Right hindlimb (tissue), 1 donor: ENCODE data around the gene SMIM21.

Source experiments
- DNase-seq: peaks from one replicate; pipeline ENCODE4 v3.0.0-alpha.2; 2018

SMIM21 gene

DNA sequence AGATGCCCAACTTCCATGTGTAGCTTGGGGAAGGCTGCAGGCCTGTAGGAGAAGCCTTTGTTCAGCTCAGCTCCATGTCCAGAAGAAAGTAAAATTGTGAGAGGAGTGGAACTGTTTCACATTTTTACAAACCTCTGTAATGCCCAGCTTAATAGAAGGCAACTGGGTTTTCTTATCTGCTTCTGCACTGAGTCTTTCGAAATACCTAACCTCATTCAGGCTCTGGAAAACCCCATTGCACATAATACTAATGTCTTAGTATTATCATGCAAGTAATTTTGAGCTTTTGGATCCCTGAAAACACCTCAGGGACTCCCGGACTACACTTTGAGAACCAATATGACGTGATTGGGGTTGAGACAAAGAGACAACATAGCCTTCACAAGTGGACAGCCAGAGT lies 5.8 kb downstream of the SMIM21 start:
- no peak for DNase-seq

DNA sequence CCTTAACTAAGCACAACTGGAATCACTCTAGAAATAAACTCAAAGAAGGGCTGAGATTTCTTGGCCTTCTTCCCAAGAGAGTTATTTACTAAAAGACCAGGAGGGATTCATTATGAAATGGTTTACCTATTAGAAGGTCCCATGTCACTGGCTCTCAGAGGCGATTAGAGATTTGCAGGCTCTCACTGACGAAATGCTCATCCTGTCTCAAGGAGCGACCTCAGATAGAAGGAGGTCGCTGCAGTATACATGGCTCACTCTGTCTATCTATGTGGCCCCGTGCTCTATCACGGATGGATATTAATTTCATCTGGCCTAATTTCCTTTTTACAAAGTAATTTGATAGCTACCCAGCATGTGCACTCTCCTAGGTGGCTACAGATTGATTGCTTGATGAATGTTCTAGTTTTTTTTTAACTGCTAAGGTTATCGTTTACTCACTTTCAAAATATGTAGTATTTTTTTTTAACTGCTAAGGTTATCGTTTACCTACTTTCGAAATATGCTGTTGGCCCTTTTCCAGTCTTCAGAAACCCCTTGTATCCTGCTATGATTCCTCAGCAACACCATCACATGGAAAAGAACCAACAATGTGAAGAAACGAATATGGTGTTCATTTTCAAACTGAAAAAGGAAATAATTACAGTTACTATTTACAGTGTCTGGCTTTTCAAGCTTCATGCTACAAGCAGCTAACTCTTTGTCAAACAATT lies 9.1 kb downstream of the SMIM21 start:
- DNase-seq, result no peak

DNA sequence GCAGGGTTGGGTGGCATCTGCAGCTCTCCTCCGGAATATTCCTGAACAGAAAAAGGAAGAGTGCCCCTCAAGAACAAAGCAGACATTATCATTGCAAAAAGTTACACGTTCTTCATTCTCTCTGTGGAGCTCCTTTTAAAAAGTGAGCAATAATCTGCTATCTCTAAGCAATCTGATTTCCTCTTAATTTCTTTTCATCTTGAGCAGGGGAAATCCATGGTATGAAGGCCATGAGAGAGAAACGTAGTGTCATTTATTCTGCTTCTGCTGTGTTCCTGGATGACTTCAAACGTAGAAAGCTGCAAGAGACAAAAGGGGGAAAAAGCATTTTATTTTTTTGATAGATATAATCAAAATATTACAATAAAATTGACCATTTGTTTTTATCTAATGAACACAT lies 16.9 kb downstream of the SMIM21 start:
- no peak for DNase-seq

DNA sequence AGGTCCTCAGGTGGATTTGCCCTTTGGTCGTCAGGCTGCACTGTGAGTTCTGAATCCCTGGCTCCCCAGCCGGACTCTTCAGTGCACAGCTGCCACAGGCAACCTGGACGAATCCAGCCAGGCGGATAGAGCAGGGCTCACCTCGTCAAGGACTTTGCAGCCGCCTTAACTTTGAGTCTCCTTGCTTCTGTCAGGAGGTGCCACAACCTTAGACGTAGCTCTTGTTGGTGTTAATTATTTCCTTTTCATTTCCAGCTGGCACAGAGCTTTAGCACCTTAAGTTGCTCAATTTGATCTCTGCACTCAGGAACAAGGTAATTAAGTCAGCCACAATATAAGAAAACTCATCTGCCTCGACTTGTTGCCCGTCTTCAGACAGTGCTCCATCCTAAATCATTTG lies 17.7 kb downstream of the SMIM21 start:
- no peak for DNase-seq

DNA sequence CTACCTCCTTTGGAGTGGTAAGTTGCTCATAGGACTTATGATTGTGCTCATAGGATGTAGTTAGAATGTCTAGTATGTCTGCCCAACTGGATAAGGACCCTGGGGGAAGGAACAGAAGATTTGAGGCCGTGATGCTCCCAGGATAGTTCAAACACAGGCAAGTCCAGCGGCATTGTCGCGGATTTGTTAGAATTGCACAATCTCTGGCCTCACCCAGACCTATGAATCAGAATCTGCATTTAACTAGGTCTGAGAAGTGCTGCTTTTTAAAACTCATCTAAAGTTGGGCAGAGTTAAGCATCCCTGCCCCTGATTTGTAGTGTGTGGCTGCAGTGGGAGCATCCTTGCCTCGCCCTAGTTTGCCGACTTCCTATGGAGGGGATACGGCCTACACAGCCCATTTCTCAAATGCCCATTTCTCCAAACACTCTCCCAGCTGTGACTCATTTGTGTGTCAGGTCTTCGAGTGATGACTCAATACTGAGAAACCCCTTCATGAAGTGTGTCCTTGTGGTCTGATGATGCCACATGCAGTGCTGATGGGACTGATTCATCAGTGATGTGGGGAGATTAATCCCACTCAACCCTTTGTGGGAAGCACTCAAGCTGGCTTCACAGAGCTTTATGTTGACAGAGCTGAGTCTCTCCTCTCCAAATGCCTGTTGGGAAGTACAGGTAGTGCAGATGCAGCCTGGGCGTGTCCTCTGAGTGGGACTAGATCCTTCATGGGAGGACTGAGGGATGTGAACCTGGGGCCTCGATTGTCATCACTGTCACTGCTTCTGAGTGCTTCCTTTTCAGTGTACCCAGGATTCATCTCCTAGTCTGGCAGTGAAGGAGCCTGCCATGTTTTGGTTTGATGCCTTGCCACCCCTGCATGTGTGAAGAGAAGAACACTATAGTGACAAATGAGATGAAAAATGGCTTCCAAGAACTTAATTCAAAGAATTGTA lies 18.7 kb downstream of the SMIM21 start:
- no peak for DNase-seq

DNA sequence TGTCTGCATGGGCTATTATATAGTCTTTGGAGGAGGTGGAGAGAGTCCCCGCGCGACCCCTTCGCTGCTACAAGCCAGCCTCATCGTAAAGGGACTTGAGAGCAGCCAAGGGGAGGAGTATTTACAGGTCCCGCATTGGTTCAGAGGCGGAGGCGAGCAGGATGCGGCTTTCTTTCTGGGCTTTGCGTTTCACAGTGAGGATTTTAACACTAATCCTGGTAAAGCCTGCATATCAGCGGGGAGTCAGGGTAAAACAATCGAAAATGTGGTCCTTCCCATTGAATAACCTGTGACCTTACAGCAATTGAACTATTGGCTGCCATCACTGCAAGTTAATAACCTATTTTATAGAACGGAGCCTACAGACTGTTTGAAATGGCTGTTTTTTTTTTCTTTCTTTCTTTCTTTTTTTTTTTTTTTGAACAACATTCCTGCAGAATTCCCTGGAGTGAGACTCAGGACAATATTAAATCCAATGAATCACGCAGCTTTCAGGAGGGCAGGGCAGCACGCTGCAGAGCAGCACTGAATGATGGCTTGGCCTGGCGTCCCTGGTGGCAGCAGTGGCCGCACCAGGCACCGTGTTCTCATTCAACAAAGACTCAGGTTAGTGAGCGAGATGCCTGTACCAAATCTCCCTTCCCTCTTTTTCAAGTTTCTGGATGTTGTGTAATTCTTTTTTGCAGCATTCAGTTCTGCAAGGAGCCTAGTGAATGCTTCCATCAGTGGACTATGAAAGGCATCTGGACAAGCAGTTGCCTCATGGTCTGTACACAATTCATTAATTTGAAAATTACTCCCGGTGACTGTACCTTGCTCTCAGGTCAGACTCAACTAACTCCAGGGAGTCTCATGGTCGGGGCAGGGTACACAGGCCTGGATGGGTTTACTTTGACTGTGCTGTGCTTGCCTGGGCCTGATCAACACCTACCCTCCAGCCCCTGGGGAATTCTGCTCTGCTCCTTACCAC lies 19.8 kb downstream of the SMIM21 start:
- peak; percentile 42 for DNase-seq

DNA sequence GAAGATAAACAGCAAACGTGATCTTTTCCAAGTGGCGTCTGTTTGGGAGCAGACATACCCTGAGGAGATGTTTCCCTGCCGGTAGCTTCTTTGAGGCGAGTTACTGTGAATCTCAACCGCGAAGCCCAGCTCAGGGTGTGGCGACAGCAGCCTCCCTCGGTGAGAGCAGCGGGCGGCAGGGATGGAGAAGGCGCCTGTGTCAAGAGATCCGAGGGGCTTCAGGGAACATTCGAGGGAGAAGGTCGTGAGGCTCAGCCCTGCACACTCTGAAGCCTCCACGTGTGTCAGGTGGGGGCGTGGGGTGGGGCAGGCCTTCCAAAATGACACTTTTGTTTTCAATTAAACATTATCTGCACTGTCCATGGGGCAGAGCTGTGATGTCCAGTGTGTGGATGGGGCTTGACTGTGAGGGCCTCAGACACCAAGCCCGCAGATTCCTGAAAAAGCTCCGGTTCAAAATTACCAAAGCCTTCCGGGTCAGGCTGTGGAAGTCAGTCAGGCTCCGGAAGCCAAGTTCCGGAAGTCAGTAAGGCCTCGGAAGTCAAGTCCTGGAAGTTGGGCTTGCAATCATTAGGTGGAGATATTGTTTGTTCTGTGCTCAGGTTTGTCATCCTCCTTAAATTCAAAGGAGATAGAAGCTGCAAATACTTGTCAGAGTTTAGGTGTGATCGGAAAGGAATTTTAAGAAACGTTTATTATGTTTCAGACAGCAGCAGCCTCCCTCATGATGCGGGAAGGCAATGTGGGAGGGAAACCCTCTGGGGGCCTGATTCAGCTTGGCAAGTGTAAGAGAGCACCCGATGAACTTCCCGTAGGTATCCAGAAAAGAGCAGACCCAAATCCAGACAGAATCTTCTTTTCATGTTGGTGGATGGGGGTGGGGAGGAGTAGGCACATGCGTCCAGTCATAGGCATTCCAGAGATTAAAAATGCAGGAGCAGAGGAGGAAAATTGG lies 20.7 kb downstream of the SMIM21 start:
- DNase-seq, result no peak

DNA sequence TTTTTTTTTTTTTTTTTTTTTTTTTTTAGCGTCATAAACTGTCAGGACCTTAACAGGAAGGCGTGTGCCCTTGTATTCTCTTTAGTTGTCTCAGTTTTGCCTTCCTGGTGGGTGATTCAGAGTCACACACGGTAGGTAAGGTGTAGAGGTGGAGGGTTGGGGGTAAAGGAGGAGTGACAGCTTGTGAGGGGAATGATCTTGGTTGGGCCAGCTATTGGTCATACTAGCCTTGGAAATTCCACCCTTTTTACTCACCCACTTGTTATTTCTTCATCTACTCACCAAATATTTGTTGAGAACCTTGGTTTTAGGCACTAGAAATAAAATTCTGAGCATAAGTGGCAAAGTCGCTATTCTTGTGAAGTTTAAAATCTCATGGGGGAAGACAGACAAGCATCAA lies 22.2 kb downstream of the SMIM21 start:
- DNase-seq, result no peak

DNA sequence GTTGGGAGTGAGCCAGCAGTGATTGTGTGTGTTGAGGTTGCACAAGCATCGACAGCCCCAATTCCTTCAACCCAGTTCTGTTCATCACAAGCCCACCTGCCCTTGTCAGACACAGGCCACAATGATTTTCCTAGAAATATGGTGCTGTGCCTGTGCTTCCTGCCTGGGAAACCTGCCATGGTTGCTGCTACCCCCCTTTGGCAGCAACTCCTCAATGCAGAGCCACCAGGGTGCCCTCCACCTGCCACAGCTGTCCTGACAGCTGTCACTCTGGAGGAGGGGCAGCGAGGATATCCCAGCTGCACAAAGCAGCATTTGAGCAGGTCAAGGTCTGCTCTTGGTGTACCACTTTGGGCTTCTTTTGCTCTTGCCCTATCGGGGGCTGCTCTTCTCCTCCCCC lies 27.1 kb downstream of the SMIM21 start:
- DNase-seq, result peak; percentile 49

DNA sequence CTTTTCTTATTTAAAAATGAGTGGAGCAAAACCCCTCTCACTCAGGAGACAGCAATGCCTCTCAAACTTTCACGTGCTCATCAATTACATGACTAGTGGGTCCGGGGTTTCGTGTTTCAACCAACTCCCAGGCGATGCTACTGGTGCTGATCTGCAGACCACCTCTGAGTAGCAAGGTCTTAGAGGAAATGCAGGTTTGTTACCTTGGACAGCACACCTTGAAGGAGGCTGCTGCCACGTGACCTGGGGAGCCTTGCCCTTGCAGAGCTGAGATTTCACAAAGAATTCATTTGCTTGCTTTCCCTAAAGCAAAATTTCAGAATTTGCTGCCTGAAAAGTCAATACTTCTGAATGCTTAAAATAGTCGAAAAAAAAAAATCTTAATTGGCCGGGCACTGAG lies 32.4 kb downstream of the SMIM21 start:
- no peak for DNase-seq

DNA sequence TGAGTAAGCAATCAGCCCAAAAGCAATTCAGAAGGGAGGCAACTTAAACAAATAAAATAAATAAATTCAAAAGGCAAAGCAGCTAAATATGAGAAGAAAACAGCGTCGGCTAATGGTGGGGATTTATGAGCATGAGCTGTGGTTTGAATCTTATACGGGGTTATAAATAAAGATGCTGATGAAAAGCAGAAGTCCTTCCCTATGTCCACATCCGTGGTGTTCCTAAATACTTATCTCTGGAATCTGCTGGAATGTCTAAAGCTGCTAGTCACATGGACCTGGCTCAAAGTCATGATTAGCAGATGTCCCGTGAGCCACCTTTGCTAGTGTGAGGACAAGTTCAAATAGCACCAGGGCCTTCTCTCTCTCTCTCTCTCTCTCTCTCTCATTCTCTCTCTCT lies 33.8 kb downstream of the SMIM21 start:
- DNase-seq, result no peak

DNA sequence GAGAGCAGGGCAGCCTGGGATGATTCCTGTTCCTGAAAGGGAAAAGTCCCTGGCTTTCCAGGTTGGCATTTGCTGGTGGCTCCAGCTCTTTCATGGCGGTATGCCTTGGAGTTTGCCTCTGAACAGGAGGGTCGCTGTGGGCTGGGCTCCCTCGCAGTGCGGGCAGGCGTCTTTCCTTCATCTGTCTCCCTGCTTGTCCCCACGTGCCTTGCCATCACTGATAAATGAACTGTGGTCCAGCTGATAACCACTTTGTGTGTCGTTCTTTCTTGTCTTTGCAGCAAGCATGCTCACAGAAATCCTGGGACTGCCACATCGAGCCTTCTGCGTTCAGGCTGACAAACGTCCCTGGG lies 35.3 kb downstream of the SMIM21 start:
- DNase-seq, result no peak

DNA sequence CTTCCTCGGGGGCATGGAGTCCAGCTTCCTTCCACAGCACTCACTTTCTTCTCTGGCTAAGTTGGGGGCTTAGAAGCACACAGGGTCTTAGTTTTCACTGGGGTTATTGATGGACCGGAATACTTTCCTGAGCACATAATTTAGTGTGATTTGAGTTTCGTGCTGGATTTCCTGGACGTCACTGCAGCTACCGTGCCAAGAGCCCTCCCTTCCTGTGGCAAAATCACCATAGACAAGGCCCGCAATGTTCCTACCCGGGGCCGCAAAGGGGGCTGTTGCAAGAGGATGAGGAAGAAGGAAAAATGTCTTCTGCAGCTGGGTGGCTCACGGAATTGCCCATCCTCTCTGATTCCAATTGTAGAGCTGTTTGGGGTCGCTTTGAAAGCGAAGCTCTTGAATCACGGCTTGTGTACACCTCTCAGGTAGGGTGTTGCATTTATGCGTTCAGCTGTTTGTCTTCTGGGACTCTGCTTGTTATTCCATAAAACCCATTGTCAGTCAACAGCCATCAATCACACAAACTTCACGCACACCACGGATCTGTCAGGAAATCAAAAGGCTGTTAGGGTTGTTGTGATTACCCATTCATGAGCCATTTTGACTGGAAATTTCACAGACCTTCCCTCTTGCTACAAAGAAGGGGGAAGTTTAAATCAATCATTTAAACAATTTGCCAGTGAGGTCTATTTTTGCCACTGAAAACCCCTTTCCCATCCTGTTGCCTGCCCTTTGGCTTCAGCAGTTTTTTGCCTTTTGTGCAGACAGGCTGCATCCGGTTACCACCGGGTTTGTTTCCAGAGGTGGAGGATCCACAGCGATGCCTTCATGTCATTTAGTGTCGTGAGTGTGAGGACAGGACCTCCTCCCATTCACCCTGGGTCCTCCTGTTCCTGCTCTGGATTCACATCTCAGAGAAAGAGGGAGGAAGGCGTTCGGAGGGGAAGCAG lies 36.0 kb downstream of the SMIM21 start:
- peak; percentile 53 for DNase-seq

DNA sequence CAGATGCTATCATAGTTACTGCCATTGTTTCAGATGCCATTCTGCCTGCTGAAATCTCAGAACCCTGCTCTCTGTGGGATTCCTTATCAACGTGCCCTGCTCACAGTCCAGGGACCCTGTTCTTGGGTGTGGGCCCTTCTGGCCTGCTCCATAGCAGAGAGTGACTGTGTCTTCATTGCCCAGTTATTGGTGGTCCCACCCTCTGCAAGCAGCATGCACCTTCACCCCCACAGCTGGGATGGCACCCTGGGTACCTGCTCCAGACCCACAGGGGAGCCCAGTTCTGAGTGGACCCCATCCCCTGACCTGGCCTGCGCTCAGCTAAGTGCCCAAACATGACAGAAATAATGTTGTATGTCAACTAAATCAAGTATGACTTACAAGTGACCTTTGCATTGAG lies 36.6 kb downstream of the SMIM21 start:
- no peak for DNase-seq

DNA sequence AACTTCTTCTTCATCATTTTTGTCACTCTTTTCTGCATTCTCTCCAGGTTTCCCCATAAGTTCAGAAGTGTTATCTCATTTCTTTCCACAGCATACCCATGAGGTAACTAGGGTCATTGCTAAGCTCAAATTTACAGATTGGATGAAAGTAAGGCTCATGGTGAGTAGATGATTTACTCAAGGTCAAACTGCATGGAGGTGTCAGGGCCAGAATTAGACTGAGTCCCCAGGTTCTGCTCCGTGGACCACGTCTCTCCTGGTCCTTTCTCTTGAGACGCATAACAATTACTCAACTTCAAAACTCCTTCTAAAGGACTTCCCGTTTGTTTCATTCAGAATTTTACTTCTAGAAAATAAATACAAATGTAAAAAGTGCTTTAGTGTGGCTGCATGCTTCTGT lies 43.4 kb downstream of the SMIM21 start:
- DNase-seq, result no peak

DNA sequence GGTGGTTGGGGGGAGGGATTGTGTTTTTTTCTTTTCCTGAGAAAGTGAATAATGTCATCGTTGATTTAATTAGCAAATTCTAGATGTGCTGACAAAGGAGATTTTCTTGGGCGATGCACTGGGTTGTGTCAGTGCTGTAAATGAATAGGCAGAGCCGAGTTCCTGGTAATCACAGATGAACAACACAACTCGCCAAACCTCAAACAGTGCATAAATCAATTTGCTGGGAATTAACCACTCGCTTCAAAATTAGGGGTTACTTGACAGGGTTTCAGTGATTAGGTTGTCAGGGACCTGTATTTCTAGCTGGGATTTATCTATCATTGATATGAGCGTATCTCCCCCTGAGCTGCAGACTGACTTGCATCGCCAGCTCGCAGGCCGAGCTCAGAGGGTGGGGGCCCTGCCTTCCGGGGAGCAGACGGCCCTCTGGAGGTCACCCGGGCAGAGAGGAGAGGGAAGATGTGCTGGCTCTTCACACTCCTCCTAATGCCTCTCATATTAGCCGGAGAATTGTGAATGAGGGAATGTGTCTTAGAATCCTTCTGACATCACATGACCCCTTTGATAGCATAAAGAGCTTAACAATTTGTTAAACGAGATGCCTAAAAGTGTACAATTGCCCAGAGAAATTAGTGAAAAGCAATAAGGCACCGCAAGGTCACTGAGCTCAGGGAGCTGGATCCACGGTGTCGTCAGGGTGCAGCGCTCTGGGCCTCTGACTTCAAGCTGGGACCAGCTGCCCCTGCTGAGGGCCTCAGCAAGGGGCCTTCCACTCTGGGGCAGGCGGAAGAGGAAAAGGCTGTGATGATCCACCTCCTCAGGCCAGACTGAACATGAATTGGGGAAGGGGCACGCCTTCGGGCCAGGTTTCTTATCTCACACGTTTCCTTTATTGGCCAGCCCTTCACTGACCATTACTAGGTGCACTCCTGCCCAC lies 48.9 kb downstream of the SMIM21 start:
- no peak for DNase-seq

DNA sequence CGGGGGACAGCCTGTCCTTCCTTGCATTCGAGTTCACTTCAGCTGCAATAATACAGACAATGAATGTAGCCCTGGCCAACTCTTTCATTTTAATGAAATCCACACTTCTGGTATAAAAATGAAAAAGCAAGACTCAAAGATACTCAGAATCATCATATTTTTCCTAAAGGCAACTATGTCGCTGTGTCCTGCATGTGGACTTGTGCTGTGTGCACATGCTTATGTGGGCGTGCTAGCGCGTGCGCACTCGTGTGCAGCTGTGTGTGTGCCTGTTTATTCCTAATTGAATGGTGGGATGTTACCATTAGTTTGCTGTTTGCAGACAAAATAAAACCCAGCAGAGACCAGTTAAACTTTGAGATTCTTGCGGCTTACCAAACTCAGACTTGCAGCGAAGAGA lies 49.6 kb downstream of the SMIM21 start:
- no peak for DNase-seq

DNA sequence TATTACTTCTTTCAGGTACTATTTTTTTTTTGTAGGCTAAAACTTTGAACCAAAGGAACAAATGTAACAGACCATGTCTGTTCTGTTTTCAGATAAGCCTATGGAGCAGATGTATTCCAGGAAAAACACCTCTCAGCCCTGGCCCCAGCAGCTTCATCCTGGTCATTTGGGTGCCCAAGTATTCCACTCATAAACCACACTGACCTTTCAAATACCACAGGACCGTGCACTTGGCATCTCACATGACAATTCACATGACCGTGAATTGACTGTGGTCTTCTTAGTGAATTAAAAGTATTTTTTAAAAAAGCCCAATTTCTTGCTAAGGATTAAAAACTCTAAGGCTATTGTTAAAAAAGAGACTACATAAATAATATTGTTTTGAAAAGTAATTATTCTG lies 50.2 kb downstream of the SMIM21 start:
- no peak for DNase-seq

DNA sequence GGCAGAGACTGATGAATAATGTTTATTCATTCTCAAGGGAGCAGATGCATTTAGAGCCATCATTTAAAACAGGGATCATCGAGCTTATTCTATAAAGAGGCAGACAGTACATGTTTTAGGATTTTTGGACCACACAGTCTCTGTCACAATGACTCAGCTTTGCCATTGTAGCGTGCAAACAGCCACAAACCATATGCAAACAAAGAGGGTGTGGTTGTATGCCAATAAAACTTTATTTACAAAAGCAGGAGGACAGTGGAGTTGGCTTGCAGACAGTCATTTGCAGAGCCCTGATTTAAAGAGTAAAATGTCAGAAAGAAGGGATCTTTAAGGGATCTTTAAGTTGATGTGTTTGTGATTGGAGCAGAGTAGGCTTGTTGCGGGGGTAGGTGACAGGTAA lies 51.5 kb downstream of the SMIM21 start:
- DNase-seq, result no peak

DNA sequence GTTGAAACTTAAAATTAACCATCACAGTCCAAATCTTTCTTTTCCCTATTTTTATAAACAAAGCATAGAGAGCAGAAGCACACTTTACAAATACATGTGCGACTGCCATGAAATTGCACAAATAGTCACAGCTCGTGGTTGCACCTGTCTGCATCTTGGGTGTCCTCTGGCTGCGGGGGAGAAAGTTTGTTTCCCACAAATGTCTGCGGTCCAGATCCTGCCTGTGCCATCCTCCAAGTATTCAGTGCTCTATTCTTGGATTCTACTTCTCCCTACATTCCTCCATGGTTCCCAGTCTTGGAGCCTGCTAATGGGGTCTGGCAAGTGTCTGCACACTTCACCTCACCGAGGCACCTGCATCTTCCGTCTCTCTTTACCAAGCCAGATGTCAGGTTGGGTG lies 52.2 kb downstream of the SMIM21 start:
- no peak for DNase-seq
